Gastroesophageal sphincter (tissue), 3 donors: ENCODE measurements around the gene FGF3.

ENCODE experiments used
- CTCF ChIP-seq, 4 experiments: fragments of 200-600 bp in 2 of 4; fragments of 450-650 bp in 2 of 4; sonication (generic) in 1 of 4; IDR thresholded peaks; one replicate each; pipeline ENCODE4 v1.5.1; 2017 to 2019; ENCODE audit warnings: antibody characterized with exemption in 4 of 4, mild to moderate bottlenecking in 2 of 4, moderate library complexity in 2 of 4
- EP300 ChIP-seq: sonication (generic); formaldehyde crosslinking; IDR thresholded peaks from one replicate; pipeline ENCODE4 v1.6.1; 2017; ENCODE audit warnings: antibody characterized with exemption, mild to moderate bottlenecking

- no peak for TF ChIP-seq CTCF (IDR thresholded peaks at IDR 0.05)
- no peak for TF ChIP-seq EP300
These were observed 16.2 kb downstream of the FGF3 start for GRCh38 chr11:69803022-69803421.
